NCI-H2107 treated with DMSO at 0.1 percent for 48 hours (cell line): ENCODE measurements around the gene FCRLA.

Experiments used
- DNase-seq: peaks from one replicate; lab custom pipeline; 2025; ENCODE audit not compliant: unreplicated experiment; lab: John Stamatoyannopoulos, UW

The FCRLA gene

GRCh38 chr1:161731241-161731640, 24.2 kb downstream of the FCRLA start:
- no peak for DNase-seq

GRCh38 chr1:161731981-161732718, 25.1 kb downstream of the FCRLA start:
- no peak for DNase-seq

DNA sequence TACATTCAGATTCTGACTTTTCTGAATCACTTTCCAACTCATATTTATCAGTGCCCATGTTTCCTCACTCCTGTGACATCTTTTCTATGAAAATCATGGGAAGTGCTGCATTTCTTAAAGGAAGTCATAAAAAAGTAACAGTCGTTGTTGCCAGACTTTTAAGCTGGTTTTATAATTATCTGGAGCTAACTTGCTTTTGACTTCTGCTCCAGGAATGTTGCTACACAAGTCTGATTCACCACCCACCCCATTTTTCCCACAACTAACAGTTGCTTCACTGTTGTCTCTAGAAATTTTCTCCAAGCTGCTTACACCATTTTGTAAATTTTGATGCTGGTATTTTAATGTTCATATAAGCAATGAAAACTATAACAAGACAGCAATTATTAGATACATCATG, 26.5 kb downstream of the FCRLA start:
- no peak for DNase-seq

DNA sequence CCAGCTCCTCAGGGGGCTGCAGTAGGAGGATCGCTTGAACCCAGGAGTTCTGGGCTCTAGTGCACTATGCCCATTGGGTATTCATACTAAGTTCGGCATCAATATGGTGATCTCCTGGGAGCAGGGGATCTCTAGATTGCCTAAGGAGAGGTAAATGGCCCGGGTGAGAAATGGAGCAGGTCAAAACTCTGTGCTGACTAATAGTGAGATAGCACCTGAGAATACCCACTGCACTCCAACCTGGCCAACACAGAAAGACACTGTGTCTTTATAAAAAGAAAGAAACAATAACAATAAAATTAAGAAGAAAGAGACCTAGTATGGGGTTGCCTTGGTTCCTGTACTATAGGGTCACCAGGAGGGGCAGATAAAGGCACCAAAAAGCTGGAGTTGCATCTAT, 28.8 kb downstream of the FCRLA start:
- DNase-seq, result no peak

DNA sequence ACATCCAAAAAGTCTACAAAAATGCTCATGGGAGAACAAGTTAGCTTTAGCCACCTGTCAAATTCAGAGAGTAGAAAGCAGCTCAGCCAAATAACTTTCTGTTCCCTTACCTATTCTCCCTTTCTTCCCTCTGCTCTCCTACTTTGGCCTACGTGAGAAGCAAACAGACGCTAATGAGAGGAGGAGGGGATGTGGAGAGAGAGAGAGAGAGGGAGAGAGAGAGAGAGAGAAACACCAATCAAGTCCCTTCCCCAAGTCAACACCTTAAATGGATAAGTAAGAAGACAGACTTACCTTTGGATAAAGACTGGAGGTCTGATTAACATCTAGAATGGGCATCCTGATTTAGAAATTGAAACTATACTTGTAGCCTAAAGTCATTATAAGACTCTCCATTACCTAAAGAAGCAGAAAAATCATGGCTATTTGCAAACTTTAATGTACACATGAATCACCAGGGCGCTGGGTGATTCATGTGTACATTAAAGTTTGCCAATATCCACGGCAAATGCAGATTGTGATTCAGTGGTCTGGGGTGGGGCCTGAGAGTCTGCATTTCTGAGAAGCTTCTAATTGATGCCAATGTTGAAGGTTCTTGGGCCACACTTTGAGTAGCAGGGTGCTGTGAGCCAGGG, 29.4 kb downstream of the FCRLA start:
- DNase-seq, result no peak

DNA sequence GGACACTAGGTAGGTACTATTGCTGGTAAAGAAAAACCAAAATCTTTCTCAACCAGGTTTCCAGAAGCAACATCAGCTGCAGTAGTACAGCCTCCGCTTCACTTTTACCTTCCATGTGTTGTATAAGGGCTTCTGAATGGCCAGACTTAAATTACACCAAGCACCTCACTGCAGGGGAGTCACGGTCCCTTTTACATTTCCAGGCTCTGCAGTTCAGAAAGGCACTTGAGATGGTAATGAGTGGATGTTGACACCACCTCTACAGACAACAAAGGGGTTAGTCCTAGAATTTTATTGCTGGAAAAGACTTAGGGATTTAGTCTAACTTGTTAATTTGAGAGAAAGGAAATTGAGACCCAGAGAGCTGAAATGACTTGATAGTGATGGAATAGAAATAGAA, 30.6 kb downstream of the FCRLA start:
- DNase-seq, result peak; percentile 80

- DNase-seq, result peak; percentile 9
These were observed 31.7 kb downstream of the FCRLA start for GRCh38 chr1:161738627-161739287.

GRCh38 chr1:161739865-161740566, 33.0 kb downstream of the FCRLA start:
- DNase-seq, result no peak

- DNase-seq, result no peak
These were observed 33.9 kb downstream of the FCRLA start for GRCh38 chr1:161740921-161741320.

- DNase-seq, result no peak
These were observed 36.2 kb downstream of the FCRLA start for GRCh38 chr1:161743231-161743630.

- no peak for DNase-seq
These were observed 40.8 kb downstream of the FCRLA start for GRCh38 chr1:161747801-161748200.

DNA sequence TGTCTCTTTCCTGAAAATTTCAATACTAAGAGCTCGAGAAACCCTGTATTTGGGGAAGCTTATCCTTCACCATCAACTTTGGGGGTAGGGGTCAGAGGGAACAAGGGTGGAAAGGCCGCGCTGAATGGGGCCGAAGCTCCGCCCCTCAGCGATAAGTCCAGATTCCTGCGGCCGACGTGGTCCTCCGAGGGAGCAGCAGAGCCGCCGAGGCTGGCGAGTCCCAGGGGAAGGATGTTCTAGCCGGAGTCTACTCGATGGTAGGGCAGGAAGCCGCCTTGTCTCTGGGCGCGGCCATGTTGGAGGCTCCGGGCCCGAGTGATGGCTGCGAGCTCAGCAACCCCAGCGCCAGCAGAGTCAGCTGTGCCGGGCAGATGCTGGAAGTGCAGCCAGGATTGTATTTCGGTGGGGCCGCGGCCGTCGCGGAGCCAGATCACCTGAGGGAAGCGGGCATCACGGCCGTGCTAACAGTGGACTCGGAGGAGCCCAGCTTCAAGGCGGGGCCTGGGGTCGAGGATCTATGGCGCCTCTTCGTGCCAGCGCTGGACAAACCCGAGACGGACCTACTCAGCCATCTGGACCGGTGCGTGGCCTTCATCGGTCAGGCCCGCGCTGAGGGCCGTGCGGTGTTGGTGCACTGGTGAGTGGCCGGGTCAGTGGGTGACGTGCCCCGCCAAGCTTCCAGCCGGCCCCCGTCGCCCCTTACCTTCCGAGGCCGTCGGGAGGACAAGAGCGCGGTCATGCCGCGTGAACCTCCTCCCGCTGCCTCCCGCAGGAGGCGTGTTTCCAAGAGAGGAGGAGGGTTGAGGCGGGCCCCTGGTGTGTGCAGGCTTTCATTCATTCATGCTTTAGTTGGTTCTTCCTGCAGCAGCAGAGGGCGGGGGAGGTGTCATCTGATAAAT, 42.7 kb downstream of the FCRLA start, which contains the start of gene DUSP12:
TSS of gene DUSP12 (plus strand) at position 278 of the 899 bp plus-strand sequence. CDS start at position 294, 16 bp downstream.
- peak; percentile 92 for DNase-seq

DNA sequence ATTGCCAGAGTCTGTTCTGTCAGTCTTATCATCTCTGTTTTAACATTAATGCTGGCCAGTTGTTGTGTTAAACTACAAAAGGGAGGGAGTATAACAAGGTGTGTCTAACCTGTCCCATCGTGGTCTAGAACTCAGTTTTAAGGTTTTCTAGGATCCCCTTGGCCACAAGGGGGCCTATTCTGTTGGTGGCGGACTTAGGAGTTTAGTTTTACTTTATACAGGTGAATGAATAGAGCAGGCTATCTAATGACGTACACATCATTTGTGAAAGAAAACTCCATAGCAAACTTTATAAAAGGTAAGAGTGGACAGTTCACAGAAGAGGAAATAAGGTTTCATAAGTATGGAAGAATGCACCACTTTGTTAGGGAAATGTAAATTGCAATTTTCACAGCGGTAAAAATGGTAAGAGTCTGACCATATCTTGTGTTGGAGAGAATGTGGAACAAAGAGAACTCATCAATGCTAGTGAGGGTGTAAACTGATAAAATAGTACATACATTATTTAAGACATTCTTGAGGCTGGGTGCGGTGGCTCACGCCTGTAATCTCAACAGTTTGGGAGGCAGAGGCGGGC, 56.6 kb downstream of the FCRLA start:
- peak; percentile 13 for DNase-seq
